Medulla oblongata (tissue), 1 donor: ENCODE results near the gene ZNF213.
"Not testable (repeated sequence)": the region's sequence is repeated elsewhere in the genome, so short reads cannot be mapped to it uniquely, and the experiment has no call there.

Experiments used
- DNase-seq: peaks from one replicate; pipeline ENCODE4 v3.0.0-alpha.2; 2015; ENCODE audit errors: extremely low spot score

The ZNF213 gene

GRCh38 chr16:3129137-3130131 lies 5.4 kb upstream of the ZNF213 start:
- peak; percentile 94 for DNase-seq

DNA sequence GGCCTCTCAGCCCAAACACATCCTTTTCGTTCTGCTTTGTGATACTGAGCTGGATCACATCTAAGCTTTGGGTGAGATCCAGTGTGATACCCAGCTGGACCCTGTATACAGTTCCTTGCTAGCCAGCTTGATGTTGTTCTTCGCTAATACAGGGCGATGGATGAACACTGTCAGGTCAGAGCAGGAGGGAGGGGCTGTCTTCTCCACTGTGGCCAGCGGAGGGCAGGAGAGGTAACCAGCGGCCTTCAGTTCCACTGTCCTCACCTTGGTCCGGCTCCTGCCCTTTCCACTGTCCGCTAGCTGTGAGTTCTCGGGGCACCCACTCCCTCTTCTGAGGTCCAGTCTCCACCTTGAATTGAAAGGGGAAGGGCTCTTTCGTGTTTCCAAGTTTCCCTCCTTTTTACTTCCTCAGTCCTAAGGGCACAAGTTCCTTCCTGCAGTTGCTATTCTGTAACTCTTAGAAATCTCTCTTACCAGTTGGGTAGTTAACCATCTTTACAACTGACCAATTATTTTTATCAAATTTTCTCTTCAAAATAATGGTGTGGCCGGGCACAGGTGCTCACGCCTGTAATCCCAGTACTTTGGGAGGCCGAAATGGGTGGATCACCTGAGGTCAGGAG lies 3.0 kb upstream of the ZNF213 start:
- DNase-seq = no peak

DNA sequence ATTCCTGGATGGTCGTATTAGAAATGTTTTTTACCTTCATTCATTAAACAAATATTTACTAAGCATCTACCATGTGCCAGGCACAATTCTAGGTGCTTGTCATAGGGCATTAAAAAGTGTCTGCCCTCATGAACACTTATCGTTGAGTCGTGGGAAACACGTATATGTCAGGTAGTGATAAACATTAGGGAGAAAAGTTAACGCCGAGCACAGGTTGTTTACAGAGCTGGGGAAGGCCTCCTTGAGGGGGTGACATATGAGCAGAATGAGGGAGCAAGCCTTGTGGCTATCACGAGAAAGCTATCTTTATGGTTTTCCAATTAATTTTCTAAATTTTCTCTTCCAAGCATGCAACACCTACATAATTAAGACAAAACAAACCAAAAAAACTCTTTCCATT lies 985 bp upstream of the ZNF213 start:
- no peak for DNase-seq

- DNase-seq = peak; percentile 37
Observed at GRCh38 chr16:3135126-3135715, 392 bp downstream of the ZNF213 start.

GRCh38 chr16:3137267-3137666 lies 2.4 kb downstream of the ZNF213 start:
- DNase-seq = no peak

DNA sequence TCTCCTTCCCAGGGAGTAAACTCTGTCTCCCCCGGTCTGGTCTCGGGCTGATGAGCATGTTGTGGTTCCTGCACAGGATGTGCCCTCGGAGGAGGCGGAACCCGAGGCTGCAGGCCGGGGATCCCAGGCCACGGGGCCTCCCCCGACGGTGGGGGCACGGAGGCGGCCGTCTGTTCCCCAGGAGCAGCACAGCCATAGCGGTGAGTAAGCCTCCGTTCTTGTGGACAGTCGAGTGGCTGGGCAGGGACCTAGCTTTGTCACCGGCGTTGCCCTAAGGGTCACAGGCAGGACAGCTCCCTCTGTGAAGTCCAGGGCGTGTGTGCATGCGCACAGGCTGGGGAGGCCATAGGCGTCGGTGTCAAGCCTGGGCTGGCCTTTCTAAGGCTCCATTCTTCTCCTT lies 3.5 kb downstream of the ZNF213 start:
- no peak for DNase-seq

DNA sequence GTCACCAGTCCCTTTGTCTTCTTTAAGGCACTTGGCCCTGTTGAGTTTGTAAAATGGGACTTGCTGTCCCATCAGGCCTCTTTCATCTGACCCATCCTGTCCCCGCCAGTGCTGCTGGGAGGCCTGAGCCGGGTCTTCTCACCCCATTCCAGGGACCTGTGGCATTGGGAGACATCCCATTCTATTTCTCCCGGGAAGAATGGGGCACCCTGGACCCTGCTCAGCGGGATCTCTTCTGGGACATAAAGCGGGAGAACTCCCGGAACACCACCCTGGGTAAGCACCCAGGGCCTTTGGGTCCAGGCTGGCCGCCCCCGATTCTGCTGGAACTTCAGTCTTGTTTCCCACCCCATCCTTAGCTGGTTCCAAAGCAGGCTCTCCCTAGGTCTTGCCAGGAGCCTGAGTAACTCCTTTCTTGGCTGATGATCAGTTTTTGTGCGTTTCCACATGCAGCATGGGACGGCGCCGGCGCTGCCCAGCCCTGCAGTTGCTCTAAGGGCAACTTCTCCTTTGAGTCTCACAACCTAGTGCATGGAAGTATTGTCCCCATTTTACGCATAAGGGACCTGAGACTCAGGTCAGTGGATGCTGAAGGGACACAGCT lies 4.1 kb downstream of the ZNF213 start:
- no peak for DNase-seq

DNA sequence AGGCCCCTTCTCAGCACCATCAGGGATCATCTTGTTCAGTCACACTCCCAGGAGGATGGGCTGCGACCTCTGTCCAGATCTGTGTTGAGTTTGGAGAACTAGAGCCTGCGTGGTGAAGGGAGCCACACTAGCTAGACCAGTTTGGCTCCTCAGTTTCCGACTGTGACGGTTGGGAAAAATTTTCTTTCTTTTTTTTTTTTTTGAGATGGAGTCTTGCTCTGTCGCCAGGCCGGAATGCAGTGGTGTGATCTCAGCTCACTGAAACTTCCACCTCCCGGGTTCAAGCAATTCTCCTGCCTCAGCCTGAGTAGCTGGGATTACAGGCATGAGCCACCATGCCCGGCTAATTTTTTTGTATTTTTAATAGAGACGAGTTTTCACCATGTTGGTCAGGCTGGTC lies 4.7 kb downstream of the ZNF213 start:
- not testable (repeated sequence) for DNase-seq

DNA sequence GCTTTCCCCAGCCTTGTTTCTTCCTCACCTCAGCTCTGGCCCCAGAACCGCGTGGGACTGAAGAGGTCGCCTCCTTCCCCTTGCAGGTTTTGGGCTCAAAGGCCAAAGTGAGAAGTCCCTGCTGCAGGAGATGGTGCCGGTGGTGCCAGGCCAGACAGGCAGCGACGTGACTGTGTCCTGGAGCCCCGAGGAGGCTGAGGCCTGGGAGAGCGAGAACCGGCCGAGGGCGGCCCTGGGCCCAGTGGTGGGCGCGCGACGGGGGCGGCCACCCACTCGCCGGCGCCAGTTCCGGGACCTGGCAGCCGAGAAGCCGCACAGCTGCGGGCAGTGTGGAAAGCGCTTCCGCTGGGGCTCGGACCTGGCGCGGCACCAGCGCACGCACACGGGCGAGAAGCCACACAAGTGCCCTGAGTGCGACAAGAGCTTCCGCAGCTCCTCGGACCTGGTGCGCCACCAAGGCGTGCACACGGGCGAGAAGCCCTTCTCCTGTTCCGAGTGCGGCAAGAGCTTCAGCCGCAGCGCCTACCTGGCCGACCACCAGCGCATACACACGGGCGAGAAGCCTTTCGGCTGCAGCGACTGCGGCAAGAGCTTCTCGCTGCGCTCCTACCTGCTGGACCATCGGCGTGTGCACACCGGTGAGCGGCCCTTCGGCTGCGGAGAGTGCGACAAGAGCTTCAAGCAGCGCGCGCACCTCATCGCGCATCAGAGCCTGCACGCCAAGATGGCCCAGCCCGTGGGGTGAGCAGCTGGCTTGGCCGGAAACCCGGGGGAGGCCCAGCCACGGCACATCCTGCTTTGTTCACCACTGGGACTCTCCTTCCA lies 6.0 kb downstream of the ZNF213 start:
- DNase-seq = no peak

DNA sequence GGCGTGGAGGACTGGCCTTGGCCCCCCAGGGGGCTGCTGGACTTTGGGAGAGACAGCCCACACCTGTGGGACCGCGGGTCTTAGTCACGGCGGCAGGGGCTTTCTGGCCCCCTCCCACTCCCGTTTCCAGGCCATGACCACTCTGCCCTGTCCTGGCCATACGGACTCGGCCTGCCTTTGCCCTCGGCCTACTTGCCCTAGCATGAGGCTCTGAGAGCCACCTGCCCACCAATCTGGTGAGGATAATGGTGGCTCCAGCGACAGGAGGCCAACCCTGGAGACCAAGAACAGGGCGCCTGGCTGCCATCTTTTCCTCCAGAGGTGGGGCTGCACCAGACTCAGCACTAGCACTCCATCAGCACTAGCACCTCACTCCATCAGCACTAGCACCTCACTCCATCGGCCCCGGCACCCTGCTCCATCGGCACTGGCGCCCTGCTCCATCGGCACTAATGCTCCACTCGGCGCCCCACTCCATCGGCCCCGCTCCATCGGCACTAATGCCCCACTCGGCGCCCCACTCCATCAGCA lies 7.0 kb downstream of the ZNF213 start:
- no peak for DNase-seq

- no peak for DNase-seq
Observed at GRCh38 chr16:3142327-3142726, 7.5 kb downstream of the ZNF213 start.

DNA sequence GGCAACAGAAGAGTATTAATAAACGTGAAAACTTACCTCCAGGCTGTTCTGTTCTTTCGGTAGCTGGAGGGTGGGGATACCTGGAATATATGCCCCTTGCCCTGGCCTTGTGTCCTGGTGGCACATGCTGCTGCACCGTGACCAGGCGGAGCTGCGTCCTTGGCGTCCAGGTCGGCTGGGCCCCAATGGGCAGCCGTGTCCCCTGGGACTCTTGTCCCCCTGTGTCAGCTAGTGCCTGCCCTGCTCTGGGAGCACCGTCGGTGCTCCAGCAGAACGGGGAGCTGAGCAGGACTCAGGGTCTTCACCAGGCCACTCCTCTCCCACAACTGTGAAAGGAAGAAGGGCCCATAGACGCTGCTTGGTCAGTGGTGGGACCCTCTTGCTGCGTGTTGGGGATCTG lies 7.9 kb downstream of the ZNF213 start:
- DNase-seq = no peak

GRCh38 chr16:3143189-3143588 lies 8.4 kb downstream of the ZNF213 start:
- DNase-seq = no peak

DNA sequence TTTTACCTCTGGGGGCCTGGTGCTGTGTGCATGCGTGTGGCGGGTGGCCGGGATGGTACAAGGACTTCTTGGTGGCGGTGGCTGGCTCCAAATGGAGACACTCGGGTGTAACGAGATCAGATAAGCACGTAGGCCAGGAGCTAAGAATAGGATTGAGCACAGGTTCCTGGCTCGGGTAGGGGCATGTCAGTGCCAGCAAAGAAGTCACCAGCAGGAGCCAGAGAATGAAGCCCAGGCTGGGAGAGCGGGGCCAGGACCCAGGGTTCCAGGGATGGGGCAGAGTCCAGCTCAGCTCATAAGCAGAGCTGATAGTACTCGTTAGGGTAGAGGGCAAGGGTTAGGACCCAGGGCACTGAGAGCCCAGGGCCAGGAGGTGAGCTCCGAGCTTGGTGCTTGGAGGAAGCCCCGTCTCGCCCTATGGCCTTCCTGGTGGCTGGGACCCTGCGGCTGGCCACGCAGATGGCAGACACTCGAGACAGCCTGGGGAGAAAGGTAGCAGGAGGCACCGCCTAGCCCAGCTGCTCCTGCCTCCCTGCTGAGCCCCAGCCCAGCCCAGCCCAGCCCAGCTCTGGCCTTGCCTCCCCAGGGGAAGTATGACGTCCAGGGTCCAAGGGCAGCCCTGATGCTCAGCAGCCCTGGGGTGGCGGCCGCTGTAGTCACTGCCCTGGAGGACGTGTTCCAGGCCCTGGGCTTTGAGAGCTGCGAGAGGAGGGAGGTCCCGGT lies 8.9 kb downstream of the ZNF213 start:
- DNase-seq = no peak

DNA sequence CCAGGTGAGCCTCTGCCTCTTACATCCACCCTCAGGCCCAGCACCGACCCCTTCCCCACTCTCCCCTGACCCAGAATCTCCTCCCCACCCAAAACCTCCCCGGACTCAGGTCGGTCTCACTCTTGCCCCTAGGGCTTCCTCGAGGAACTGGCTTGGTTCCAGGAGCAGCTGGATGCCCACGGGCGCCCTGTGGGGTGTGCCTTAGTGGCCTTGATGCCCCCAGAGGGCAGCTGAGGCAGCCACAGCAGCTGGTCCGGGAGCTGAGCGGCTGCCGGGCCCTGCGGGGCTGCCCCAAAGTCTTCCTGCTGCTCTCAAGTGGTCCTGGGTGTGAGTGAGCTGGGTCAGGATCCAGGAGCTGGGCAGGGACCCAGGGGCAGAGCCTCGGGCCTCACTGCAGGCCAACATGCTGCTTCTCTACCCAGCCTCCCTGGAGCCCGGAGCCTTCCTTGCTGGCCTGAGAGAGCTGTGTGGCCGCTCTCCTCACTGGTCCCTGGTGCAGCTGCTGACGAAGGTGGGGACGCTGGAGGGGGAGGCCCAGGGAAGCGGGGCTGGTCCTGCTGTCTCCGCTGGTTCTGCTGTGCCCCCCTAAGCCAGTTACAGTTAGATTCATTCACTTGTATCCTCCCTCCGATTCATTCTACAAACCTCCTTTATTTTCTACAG lies 9.6 kb downstream of the ZNF213 start:
- no peak for DNase-seq

GRCh38 chr16:3145151-3145550 lies 10.3 kb downstream of the ZNF213 start:
- no peak for DNase-seq

GRCh38 chr16:3145660-3146059 lies 10.8 kb downstream of the ZNF213 start:
- no peak for DNase-seq

DNA sequence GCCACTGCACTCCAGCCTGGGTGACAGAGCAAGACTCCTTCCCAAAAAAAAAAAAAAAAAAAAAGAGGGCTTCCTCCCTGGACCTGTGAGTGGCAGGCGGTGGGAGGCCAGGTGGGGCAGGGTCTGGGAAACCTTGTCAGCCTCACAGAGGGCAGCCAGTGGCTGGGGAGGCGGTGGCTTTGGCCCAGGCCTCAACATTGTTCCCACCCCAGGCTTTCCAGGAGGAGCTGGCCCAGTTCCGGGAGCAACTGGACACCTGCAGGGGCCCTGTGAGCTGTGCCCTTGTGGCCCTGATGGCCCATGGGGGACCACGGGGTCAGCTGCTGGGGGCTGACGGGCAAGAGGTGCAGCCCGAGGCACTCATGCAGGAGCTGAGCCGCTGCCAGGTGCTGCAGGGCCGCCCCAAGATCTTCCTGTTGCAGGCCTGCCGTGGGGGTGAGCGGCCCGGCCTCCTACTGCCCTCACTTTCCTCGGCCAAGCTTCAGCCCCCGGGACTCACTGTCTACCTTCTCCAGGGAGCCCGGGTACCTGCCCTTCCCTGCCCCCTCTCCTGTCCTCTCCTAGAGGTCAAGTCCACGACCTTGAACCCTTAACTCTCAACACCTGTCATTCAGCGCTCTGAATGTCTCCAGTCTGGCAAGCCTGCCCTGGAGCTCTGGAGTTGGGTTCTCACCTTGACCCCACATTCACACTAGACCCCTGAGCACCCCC lies 12.4 kb downstream of the ZNF213 start:
- no peak for DNase-seq

- no peak for DNase-seq
Observed at GRCh38 chr16:3147757-3148104, 12.9 kb downstream of the ZNF213 start.
